BJ (cell line): ENCODE results near the gene FAM153A. TPM values are rescaled to one million over a fixed set of nuclear protein-coding genes. Genes with fewer than 3 reads are reported as not detected.
"Not testable (repeated sequence)": the region's sequence is repeated elsewhere in the genome, so short reads cannot be mapped to it uniquely, and the experiment has no call there.

Source experiments
- CTCF ChIA-PET: fragments of 350-600 bp; formaldehyde crosslinking; extraction: SDS; loops from one replicate; lab custom pipeline; 2021; ENCODE audit warnings: antibody characterized with exemption, inconsistent platforms; lab: Yijun Ruan, JAX
- POLR2A ChIA-PET: fragments of 300-600 bp; sonication (Branson Sonifier 250); formaldehyde crosslinking; extraction: SDS; loops from one replicate; lab custom pipeline; 2021; ENCODE audit warnings: antibody characterized with exemption; lab: Charles Lee
- DNase-seq: peaks from one replicate; pipeline ENCODE4 v3.0.0-alpha.2; 2011; ENCODE audit warnings: low read depth
- H3K27me3 ChIP-seq: 2 replicates; pipeline ENCODE4 v1.6.0; 2011; ENCODE audit warnings: low read length; ENCODE audit not compliant: control insufficient read depth, insufficient read depth
- H3K36me3 ChIP-seq: 2 replicates; pipeline ENCODE4 v1.5.1; 2011; ENCODE audit warnings: low read length; ENCODE audit not compliant: control insufficient read depth, insufficient read depth
- H3K4me3 ChIP-seq: 2 replicates; pipeline ENCODE4 v1.5.1; 2011; ENCODE audit warnings: low read depth, mild to moderate bottlenecking, control low read depth, low read length
- polyA minus RNA-seq: library from RNA; depleted of rRNA, polyadenylated mRNA; stranded (reverse); fragments of >200 nt; gene quantifications from 2 replicates; pipeline ENCODE4 v1.2.3, GENCODE V29; 2011; rRNA and poly(A)+ RNA removed
- polyA plus RNA-seq: library from polyadenylated mRNA; depleted of rRNA; stranded (reverse); fragments of >200 nt; gene quantifications from 2 replicates; pipeline ENCODE4 v1.2.3, GENCODE V29; 2011; rRNA removed

The FAM153A gene
- polyA plus RNA-seq (not detected in 2 replicates), polyA minus RNA-seq (not detected in 2 replicates)

- H3K36me3 ChIP-seq, H3K27me3 ChIP-seq, DNase-seq, POLR2A ChIA-PET, CTCF ChIA-PET, H3K4me3 ChIP-seq: not testable (repeated sequence)
Observed at GRCh38 chr5:177782792-177783633, at the start of gene FAM153A. TSS of gene FAM153A (minus strand) at chr5:177782899.

DNA sequence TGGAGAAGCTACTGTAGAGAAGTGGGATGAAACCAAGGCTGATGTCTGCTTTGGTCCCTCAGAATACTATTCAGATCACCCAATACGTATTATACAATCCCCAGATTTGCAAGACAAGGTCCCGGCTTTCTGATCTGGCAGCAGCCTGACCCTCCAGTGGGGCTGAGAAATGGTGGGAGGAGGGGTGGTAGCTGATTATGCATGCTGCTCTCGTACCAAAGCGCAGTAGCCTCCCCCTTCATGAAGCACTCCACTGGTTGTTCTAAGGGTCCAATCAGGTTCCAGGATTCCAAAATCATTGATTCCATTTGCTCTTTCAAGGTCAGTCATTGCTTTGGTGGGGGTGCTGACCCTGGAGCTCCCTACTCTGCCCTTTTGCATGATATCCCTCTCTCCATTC lies 49.6 kb upstream of the FAM153A start:
- not testable (repeated sequence) for DNase-seq

DNA sequence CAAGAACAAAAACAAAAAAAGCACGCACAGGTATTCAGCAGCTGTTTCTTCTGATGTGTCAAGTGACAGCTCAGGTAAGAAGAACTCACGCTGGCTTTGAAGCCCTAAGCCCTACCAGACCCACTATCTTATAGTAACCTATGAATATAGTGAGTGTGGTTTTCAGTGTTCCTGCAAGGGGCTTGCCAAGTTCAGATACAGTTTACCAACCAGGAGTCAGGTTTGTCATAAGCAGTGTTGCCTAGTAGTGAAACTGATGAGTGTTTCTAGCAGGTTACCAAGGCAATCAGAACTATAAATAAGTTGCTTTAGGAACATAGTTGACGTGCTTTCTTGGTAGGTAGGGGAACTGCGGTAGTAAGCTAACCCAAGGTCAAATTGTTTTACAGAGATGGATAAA lies 43.4 kb upstream of the FAM153A start:
- H3K27me3 ChIP-seq, H3K4me3 ChIP-seq, POLR2A ChIA-PET, H3K36me3 ChIP-seq, CTCF ChIA-PET, DNase-seq: not testable (repeated sequence)

More for the DNA sequence above, 49.6 kb upstream of the FAM153A start:
- H3K27me3 ChIP-seq, POLR2A ChIA-PET, CTCF ChIA-PET, H3K36me3 ChIP-seq, H3K4me3 ChIP-seq: not testable (repeated sequence)

- DNase-seq, POLR2A ChIA-PET, CTCF ChIA-PET, H3K36me3 ChIP-seq, H3K27me3 ChIP-seq, H3K4me3 ChIP-seq: not testable (repeated sequence)
Observed at GRCh38 chr5:177824776-177825175, 42.1 kb upstream of the FAM153A start.

GRCh38 chr5:177822489-177822888 lies 39.8 kb upstream of the FAM153A start:
- H3K36me3 ChIP-seq, H3K27me3 ChIP-seq, POLR2A ChIA-PET, CTCF ChIA-PET, DNase-seq, H3K4me3 ChIP-seq: not testable (repeated sequence)

DNA sequence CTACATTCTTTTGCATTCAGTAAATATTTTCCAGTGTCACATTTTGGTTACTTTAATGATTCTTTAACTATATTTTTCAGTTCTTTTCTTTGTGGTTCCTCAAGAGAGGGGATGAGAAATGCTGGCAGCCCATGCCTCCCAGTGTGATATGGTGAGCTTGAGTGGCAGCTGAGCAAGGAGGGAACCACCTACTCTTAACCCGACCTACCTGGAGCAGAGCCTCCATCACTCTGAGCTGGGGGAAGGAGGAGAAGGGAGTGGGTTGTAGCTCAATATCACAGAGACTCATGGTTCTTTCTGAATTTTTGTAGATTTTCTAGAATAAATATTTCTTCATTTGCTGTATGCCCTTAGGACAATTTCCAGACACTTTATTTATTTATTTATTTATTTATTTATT lies 37.0 kb upstream of the FAM153A start:
- H3K4me3 ChIP-seq, DNase-seq, POLR2A ChIA-PET, CTCF ChIA-PET, H3K27me3 ChIP-seq, H3K36me3 ChIP-seq: not testable (repeated sequence)

- H3K36me3 ChIP-seq, CTCF ChIA-PET: not testable (repeated sequence)
Observed at GRCh38 chr5:177812814-177813425, 30.2 kb upstream of the FAM153A start.

DNA sequence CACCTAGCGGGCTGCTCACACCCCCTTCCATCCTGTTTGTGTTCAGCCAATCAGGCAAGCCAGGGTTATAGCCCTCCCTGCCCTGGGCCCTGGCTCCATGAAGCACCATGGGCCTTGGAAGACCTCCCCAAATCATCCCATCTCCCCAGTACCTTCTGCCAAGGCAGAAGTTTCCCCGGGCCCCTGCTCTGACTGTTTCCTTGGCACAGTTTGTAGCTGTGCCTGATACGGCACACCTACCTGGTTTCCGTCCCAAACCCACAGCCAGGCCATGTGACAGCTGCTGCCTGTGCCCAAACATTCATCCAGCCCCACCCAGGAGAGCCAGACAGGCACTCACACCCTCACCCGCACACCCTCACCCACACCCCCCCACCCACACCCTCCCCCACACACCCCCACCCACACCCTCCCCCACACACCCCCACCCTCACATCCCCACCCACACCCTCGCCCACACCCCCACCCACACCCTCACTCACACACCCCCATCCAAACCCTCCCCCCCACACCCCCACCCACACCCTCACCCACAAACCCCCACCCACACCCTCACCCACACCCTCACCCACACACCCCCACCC lies 29.6 kb upstream of the FAM153A start:
- DNase-seq, H3K36me3 ChIP-seq, POLR2A ChIA-PET, CTCF ChIA-PET, H3K27me3 ChIP-seq, H3K4me3 ChIP-seq: not testable (repeated sequence)

More at GRCh38 chr5:177812814-177813425, 30.2 kb upstream of the FAM153A start:
- POLR2A ChIA-PET, H3K4me3 ChIP-seq, H3K27me3 ChIP-seq, DNase-seq: not testable (repeated sequence)

- CTCF ChIA-PET, H3K36me3 ChIP-seq, H3K4me3 ChIP-seq, POLR2A ChIA-PET, H3K27me3 ChIP-seq, DNase-seq: not testable (repeated sequence)
Observed at GRCh38 chr5:177809209-177809913, 26.7 kb upstream of the FAM153A start.

- H3K36me3 ChIP-seq, CTCF ChIA-PET, POLR2A ChIA-PET, H3K27me3 ChIP-seq, DNase-seq, H3K4me3 ChIP-seq: not testable (repeated sequence)
Observed at GRCh38 chr5:177808420-177808819, 25.7 kb upstream of the FAM153A start.

- H3K36me3 ChIP-seq, POLR2A ChIA-PET, H3K27me3 ChIP-seq, DNase-seq, H3K4me3 ChIP-seq, CTCF ChIA-PET: not testable (repeated sequence)
Observed at GRCh38 chr5:177807265-177807664, 24.6 kb upstream of the FAM153A start.

- H3K27me3 ChIP-seq, H3K4me3 ChIP-seq, POLR2A ChIA-PET, H3K36me3 ChIP-seq, DNase-seq, CTCF ChIA-PET: not testable (repeated sequence)
Observed at GRCh38 chr5:177801427-177801826, 18.7 kb upstream of the FAM153A start.
